HG02970 (cell line): ENCODE data around the gene COA8.

ENCODE experiments used
- ATAC-seq: cut with Tn5 transposase; IDR thresholded peaks from one replicate; pipeline ENCODE4 v1.9.1; 2021; ENCODE audit warnings: mild to moderate bottlenecking, moderate library complexity, moderate number of reproducible peaks; ENCODE audit not compliant: unreplicated experiment, low FRiP score

The COA8 gene

DNA sequence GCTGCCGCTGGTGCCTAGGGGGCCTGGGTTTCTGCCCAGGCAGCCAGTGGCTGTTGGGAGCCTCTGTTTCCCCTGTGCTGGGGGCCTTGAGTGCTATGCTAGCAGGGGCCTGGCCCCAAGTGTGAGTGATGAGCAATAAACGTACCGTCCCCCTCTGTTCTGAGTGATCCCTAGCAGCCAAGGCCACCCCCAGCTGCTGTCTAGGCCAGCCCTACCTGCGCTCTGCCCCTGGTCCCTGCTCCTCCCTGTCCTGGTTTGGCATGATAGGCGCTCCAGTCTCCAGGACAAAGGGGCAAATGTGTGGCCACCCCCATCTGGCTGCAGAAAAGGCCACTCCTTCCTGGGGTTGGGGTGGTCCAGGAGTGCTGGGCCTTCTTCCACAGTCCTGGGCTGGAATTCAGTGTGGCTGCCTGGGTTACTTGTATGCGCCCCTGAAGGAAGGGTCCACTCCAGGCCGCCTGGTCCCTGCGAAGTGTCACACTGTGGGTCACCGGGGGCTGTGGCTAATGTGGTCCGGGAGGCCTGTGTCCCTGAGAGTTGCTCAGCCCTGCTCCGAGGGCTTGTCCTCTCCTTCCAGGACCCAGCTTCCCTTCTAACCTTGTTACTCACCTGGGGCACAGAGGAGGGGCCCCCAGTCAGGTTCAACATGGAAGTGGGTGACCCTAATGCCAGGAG is 26.7 kb upstream of the COA8 start:
- no peak for ATAC-seq

DNA sequence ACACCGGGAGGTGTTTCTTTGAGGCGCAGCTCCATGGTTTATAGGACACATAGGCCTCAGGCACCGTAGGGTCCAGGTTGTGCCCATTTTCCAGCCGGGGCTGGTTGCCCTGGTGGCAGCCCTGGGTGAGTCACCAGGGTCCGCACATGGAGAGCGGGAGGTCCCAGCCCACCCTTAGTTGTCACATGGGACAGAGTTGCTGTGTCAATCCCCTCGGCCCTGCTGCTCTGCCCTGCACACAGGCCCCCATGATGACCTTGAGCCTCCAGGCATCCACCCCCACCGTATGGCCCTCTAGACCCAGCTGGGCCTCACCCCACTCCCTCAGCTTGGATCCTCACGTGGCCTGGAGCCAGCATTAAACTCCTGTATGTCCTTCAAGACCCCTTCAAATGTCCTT is 26.1 kb upstream of the COA8 start:
- ATAC-seq: no peak

DNA sequence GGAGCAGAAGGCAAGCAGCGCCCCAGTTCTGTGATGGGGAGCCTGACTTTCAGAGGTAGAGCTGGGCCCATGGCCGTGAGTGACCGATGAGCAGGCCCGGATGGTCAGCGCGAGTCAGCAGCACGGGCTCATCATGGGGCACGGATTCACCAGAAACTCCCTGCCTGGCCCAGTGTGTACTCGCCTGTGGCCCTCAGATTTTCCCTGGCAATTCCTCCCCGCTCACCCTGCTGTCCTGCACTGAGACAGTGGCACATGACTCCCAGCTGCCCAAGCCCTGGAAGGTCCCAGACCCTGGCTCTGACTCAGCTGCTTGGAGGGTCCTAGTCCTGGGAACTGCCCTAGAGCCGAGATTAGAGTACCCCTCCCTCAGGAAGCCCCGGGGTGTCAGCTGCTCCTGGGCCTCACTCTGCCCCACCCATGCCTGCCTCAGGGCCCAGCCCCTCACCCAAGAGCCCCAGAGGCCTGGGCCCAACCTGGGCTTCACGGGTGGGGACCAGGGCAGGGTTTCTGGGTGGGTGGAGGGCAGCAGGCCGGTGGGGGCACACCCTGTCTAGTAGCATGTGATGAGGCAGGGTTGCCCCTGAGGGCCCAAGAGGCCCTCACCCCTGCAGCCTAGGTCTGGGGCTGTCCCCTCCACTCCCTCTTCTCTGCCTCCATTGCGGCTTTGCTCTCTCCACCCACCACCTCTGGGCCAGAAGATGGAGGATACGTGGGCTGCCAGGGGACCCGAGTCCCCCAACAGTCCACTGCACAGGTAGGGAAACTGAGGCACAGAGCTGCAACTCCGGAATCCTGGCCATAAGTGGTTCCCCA is 25.4 kb upstream of the COA8 start:
- no peak for ATAC-seq

DNA sequence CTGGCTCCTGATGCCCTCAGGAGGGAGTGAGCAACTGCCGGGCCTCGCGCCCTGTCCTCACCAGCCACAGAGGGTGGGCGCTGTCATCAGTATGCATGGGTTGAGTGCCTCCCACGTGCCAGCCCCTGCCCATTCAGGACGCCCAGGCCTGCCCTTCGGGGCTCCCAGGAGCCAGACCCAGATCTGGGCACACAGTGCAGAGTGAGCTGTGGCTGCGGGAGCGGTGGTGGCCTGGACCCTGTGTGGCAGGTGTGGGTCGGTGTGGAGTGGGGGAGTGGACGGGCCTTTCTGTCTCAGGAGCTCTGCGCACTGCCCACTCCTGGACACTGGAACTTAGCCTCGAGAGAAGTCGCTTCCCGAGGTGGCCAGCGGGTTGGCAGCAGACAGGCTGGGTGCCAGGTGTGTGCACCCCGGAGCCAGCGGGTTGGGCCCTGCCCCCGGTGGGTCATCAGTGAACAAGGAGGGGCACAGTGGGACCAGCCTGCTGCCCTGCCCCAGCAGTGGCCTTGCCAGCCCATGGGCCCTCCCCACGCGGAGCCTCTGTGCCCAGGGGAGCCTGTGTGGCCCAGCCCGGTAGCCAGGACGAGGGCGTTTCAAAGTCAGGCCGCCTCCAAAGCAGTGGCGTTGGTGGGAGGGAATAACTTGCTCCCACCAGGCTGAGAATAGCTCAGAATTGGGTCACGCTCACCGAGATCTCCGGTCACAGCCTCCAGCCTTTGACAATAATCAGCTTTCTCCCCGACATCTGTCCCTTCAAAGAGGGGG is 24.3 kb upstream of the COA8 start:
- ATAC-seq: no peak

DNA sequence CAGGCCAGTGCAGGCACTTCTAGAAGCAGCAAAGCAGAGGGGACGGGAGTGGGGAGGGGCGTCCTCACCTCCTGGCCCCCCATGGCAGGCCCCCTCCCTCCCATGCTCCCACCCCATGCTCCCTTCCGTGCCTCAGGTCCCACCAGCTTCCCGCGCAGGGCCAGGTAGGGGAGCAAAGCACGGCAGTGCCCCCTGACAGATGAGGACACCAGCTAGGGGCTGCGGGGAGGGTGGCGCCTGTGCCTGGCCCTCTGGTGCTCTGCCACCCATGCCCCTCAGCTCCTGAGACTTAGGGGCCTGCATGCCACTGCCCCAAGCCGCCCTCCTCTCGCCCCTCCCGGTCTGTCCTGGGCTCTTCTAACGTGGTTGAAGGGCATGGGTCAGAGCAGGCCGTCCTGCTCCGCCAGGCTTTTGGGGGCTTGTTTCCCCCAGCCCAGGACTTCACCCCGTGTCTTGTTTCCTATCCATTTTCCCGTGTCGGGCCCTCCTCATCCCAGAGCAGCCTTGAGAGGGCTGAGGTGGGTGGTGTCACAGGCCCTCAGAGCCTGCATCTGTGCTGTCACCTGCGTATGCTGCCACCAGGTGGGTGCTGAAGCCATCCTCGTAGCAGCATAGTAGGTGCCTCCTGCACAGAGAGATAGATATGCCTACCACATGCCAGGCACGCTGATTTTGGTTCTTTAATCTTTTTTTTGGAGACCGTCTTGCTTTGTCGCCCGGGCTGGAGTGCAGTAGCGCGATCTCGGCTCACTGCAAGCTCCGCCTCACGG is 23.5 kb upstream of the COA8 start:
- no peak for ATAC-seq

DNA sequence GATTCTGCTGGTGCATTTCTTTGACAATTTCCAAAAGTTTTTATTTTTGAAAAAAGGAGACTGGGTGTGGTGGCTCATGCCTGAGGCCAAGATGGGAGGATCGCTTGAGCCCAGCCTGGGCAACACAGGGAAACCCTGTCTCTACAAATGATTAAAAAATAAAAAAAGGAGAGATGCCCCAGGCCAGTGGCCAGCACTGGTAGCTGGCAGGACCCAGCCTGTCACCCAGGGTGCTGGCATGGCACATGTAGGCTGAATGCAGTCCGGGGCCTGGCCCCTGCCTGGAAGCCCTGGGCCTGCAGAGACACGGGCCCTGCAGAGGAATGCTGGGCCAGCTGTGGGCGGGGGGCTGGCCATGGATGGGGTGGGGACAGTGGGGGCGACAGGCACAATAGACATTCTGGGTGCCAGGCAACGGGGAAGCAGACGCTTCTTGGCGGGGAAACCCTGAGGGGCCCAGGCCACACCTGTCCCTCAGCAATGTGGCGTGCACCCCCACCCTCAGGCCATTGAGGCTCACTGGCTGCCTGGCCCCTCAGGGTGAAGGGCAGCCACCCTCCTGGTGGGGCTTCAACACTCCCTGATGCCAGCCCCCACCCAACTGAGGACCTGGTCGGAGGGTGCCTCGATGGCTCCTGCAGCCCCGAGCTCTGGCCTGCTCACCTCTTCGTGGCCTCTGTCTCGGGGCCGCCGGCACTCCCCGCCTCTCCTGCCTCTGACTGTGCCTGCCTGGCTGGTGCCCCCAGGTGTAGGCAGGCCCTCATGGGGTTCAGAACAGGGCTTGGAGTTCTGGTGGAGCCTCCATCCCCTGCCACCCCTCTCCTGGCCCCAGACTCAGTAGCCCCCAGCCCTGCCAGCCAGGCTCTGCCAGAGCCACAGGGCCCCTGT is 21.7 kb upstream of the COA8 start:
- ATAC-seq: no peak

DNA sequence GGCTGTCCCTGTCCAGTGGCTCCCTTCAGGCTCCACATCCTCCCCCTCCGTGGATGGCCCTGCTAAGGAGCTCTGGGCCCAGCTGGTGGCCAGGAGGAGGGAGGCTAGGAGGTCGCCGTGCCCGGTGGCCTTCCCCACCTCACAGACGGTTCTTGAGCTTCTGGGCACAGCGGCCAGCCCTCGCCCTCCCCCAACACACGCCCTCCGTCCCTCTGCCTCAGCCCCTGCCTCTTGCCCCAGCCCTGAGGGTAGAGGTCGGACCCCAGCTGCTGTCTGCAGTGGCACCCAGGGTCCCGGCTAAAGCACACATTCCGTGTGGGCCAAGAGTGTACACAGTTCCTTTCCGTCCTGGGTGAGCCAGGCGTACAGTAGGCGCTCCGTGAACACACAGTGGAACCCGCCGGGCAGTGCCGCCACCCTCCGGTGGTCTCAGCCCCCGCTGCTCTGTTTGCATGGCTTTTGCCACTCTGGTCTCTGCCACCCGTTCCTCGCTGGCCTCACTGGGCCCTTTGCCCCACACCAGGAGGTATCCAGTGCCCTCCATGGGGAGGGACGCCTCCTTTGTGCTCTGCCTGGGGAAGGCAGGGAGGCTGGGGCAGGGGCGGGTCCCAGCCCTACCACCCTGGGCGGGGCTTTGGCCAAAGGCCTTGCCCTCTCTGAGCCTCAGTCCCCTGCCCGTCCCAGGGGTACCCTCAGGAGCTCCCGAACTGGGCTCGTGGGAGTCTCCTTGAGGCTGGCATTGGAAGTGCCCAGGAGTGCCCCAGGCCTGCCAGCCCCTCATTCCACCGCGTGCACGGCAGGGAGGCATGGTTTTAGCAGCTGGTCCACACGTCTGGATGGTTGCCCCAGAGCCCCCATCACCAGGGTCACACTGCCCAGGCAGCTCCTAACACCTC is 20.8 kb upstream of the COA8 start:
- no peak for ATAC-seq

DNA sequence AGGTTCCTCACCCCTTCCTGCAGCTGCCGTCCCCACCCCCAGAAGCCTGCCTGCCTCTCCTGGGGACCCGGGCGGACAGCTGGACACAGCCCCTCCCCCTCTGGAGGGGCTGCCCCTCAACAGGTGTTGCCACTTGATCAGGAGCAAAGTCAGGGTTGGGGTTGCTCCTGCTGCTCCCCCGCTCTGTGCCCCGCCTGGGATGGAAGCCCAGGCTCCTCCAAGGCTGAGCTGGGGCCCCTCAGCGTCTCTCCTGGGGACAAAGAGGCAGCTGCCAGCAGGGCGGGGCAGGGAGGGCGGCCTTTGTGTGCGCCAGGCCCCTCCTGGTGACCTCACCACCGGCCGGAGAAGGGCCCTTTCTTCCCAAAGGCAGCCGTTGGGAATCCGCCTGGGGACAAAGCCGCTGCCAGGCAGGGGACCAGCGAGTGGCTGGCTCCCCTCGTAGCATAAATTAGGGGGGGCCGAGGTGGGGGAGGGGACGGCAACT is 20.1 kb upstream of the COA8 start:
- ATAC-seq: no peak

DNA sequence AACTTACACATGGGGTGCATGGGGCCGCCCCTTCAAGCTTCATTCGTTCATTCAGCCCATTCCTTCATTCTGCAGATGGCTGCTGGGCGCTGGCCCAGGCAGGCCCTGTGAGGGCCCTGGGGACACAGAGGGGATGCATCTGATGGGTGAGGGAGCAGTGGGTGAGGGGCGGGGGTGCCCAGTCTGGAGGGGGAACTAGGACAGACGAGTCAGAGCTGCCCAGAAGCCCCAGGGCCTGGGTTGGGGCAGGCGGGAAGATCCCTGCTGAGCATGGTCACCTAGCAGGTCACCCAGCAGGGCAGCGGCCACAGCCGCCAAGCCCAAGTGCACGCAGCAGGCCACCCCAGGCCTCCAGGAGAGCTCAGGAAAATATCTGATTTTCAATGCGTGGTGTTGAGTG is 19.6 kb upstream of the COA8 start:
- ATAC-seq: no peak

DNA sequence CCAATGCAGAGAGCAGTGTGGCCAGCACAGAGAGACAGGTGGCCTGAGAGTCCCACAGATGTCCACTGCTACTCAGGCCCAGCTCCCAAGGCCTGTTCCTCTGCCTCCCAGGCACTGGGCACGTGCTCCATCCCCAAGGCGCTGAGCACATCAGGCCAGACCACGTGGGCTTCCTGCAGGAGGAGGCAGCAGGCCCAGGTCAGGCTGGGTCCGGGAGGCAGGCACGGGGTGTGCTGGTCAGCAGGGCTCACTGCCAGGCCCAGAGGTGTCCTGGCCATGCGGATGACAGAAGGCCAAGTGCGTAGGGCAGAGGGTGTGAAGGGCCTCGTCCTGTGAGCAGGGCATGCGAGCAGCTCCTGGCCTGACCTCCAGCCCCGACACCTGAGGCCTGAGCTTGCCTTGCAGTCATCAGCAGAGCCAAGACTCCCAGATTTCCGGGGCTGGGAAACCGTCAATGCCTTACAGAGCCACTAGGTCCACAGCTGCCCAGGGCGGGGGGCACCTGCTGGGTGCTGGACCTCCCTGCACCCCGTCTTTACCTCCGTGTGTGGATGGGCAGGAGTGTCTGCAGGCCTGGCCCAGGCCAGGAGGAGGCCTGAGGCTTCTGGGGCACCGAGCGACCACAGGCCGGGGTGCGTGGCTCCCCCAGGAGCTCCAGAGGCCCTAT is 18.9 kb upstream of the COA8 start:
- ATAC-seq: no peak

DNA sequence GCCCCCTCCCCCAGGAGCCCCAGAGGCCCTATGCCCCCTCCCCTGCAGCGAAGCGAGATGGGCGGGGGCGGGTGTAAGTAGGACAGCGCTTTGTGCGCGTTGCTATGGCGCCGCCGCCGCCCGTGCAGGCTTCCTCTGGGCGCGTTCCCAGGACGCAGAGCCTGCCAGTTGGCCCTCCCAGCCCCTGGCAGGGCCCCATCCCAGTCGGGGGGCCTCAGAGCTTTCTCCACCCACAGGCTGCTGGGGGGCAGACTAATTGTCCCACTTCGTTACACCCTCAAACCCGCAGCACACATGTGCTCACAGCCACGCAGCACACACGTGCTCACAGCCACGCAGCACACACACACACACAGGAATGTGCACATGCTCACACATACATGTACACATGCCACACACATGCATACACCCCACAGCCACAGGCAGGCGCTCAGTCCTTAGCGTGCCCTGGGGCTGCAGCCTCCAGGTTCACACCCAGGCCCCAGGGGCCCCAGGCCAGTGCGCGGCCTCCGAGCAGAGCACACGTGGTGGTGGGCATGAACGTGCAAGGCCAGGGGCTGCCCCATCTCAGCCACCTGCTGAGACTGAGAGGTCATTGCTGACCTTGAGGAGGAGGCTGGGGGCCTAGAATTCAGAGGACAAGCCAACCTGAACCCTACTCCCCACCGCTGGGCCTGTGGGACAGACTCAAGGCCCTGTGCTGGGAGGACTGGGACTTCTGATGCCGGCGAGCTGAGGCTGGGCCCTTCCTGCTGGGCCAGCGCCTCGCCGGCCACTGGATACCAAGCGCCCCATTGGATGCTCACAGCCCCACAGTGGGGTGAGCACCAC is 18.2 kb upstream of the COA8 start:
- ATAC-seq: no peak

DNA sequence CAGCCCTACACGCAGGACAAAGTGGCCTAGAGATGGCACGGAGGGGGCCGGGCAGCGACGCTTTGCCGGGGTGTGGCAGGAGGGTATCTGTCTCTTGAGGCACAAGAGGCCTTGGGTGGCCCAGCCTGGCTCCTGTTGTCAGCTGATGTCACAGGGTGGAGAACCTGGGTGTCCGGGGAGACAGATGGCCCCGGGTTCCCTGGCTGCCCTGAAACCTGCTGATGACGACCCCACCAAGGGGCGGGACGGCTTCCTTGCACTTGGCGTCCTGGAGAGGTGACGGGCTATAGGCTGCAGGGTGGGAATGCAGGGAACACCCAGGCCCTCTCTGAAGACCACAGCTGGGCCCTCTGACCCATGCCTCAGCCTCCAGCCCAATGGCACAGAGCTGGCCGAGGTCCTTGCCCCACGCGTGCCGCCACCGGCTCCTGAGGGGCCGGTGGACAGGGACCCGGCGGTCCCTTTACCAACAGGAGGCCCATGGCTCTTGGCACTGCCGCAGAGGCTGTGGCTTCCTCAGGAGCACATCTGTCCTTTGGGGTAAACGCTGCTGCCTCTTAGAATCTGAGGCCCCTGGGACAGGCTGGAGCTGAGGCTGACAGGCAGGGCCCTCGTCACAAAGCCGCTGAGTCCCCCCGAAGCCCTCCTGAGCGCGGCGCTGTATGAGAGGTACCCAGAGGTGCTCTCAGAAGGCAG is 17.4 kb upstream of the COA8 start:
- ATAC-seq: no peak

DNA sequence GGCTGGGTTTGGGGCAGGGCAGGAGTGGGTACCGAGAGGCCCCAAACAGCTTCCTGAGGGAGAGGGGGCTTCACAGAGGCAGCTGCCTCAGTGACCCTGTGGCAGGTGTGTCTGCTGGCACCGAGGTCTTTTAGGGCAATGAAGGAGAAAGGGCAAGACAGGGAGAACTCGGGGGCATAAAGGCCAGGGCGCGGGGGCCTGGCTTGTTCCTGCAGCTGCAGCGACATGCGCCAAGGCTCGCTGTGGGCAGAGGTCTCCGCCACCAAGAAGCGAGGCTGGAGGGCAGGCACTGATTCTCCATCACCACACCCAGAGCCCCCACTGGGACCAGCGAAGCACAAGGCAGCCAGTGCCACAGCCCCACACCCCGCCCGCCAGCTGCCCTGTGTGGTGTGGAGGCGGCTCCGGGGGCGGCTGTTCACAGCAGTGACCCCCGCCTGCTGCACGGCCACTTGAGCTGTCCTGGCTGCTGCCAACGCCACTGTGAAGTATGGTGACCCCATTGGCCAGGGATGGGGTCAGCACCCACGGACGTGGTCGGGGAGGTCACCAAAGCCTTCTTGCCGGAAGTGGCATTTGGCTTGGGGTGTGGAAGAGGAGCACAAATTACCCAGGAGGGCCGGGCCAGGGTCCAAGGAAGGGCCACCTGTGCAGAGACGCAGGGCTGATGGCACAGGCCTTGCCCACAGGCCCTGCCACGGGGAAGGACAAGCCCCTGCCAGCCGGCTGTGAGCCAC is 16.7 kb upstream of the COA8 start:
- no peak for ATAC-seq

DNA sequence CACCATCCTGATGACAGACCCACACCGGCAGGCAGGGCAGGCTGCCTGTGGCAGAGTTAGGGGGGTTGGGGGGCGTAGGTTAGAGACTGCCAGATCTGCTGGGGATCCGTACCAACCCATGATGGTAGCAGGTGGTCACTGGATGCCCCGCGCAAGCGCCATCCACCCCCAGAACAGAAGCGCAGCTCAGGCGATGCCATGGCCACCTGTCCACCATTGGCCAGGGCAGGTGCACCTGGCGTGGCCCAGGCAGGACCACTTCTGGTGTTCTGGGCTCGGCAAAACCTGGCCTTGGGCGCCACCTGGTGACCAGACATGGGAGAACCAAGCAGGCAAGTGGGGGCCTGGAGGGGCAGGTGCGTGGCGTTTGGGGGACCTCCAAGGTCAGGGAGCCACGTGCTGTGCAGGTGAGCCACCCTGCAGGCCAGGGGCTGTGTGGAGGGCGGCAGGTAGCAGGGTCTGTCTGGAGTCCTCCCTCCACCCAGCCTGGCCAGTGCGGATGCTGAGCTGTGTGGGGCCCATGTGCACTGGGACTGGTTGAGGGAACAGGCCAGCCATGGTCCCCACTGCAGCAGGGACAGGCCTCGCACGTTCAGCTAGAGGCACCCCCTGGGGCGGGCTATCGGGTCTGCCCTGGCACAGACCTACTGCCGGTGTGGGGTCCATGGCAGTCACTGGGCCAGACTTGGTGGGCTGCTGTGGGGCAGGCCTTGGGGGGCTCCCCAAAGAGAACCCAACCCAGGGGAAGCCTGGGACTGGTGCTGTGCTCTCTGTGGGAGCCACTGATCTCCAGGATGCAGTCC is 15.9 kb upstream of the COA8 start:
- no peak for ATAC-seq

DNA sequence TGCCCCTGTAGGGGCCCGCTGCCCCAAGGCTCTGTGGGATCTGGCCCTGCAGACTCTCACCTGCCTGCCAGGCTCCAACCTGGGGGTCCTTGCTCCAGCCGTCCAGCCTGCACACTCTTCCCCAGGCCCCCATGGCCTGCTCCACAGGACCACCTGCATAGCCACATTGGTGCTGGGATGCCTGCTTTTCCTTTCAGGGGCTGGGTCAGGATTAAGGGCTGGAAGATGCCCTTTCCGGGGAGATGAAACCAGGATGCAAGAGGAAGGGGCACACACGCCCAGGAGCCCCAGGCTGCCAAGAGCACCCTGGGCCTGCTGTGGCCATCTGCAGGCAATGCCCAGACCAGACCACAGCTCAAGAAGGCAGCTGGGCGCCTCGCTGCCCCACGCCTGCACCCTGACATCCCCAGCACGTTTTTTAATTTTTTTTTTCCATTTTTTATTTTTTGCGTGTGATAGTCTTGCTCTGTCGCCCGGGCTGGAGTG is 15.3 kb upstream of the COA8 start:
- no peak for ATAC-seq
